GM21515 (cell line): ENCODE data around the gene PDZD2.
"Not testable (repeated sequence)": the region's sequence is repeated elsewhere in the genome, so short reads cannot be mapped to it uniquely, and the experiment has no call there.

Experiments used
- ATAC-seq: cut with Tn5 transposase; IDR thresholded peaks from one replicate; pipeline ENCODE4 v1.9.1; 2021; ENCODE audit not compliant: unreplicated experiment

PDZD2 gene

DNA sequence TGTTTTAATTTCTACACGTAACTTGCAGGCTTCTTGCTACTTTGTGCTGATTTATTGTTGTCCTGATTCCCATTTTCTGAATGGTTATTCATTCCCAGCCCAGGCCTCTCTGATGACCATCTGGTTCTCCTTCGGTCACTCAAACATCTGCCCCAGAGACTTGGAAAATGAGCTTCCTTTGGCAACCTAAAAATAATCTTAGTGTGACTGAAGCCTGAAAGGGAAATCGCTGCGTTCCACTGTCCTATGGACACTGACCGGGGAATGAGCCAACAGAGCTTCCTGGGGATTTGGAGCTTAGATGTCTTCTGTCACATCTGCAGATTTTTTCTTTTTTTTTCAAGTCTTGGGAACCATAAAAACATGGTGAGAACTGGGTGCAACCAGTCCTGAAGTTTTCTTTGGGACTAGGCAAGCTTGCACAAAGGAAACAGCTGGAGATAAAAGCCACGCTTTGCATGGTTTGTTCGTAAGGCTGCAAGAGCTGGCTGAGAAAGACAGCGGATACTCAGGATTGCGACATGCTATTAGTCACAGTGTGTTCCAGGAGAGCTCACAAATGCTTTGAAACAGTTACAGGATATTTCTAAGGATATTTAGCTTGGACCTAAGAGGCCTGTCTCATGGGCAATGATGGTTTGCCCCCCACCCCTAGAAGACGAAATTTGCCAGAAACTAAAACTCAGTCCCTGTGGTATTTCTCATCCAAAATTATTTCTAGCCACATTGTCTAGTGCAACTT, 389.0 kb downstream of the PDZD2 start:
- ATAC-seq = no peak

DNA sequence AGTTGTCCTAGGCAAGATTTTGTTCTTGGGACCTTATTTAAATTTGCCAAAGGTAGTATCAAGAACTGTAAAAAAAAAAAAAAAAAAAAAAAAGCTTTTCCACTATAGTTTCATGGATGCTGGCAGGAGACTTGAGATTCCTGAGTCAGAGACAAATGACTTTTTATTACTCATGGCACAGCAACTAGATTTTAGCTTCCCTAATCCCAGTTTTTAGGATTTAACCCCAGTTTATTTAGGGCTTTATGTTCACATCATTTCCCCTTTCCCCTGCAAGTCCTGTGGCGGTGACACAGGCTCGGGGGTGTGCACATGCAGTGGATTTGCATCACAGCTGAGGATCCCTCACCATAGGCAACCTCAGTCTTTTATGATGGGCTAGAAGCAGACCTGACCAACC, 390.3 kb downstream of the PDZD2 start:
- ATAC-seq = no peak

DNA sequence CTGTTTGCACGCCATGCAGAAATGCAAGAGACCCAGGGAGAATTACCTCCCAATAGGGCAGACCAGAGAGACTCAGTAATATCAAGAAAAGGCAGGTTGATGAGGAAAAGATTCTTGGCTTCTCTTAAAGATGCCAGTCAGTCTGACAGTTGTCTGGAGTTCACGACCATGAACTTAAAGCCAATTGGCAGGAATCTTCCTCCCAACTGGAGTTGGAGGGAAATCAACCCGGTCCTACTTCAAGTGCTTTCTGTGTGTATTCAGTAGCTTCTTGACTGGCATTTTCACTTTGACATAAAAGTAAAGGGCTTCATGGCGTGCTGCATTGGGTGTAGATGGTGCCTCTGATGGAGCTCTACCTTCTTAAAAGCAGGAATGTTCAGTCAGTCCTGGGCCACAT, 390.9 kb downstream of the PDZD2 start:
- ATAC-seq = no peak

DNA sequence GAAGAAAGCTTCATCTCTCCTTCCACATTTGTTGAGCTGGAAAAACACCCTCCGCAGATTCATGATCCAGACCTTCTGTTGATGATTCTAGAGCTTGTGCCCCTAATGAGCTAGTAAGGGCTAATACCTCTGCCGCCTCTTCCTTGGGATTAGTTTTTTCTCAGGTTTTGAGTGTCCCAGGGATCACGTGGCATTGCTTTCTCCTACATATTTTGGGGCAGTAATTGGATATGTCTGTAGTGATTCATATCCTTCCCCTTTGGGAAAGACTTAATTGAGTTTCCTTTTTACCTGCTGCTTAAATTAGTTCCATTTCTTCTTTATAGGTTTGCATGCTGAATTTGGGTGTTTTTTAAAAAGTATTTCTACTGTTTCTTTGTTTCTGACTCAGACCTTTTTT, 391.3 kb downstream of the PDZD2 start:
- ATAC-seq = no peak

DNA sequence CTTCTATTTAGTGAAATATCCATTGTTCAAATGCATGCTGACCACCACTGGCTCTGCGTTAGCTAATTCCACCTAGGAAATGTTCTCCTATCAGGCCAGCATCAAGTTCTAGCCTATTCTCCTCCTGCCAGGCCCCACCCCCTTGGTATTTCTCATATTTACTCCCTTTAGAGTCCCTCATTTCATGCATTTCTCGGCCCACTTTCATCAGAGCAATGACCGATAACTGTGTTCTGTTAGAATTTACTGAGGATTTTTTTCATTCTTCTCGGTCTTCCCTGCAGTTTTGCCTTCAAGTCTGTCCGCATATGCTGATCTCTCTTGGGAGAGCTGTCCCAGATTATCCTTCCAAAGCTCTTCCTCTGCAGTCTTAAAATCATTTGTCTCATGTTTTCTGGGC, 391.8 kb downstream of the PDZD2 start:
- ATAC-seq = no peak

DNA sequence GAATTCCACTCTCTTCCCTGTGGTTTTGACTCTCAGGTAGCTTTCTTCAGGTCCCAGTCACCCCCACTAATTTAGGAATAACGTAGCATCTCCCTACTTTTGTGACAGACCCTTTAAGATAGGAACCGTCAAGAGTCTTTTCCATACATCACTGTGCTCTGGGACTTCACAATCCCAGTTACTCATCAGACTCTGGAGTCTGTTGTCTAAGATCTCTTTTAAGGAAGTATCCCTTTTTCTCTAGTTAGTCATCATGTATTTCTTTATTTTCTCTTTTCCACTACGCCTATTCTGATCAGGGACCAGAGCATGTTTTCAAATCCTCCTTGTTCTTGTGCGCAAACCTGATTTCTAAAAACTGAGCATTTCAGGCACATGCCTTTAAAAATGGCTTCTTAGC, 392.2 kb downstream of the PDZD2 start:
- ATAC-seq = no peak

DNA sequence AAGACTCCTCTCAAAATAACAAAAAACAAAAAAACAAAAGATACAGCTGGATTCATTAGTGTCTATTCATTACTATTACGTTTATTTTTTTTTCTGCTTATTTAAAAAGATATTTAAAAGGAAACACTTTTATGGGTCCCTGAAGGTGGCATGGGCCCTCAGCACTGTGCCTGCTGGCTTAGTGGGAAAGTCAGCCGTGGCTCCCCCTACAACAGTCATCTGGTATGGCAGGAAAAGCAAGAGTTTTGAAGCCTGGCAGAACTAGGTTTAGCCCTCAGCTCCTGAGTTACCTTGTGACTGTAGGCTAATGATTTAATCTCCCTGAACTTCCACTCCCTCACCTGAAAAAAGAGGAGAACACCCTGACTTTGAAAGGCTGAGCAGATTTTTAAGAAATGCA, 399.6 kb downstream of the PDZD2 start:
- no peak for ATAC-seq

DNA sequence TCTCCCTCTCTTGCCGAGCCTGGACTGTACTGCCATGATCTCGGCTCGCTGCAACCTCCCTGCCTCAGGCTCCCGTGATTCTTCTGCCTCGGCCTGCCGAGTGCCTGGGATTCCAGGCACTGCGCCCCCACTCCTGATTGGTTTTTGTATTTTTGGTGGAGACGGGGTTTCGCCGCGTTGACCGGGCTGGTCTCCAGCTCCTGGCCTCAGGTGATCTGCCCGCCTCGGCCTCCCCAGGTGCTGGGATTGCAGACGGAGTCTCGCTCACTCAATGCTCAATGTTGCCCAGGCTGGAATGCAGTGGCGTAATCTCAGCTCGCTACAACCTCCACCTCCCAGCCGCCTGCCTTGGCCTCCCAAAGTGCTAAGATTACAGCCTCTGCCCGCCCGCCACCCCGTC, 400.2 kb downstream of the PDZD2 start:
- ATAC-seq = not testable (repeated sequence)

DNA sequence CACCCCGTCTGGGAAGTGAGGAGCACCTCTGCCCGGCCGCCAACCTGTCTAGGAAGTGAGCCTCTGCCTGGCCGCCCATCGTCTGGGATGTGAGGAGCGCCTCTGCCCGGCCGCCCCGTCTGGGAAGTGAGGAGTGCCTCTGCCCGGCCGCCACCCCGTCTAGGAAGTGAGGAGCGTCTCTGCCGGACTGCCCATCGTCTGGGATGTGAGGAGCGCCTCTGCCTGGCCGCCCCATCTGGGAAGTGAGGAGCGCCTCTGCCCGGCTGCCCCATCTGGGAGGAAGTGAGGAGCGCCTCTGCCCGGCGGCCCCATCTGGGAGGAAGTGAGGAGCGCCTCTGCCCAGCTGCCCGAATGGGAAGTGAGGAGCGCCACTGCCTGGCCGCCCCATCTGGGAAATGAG, 400.7 kb downstream of the PDZD2 start:
- ATAC-seq = not testable (repeated sequence)

DNA sequence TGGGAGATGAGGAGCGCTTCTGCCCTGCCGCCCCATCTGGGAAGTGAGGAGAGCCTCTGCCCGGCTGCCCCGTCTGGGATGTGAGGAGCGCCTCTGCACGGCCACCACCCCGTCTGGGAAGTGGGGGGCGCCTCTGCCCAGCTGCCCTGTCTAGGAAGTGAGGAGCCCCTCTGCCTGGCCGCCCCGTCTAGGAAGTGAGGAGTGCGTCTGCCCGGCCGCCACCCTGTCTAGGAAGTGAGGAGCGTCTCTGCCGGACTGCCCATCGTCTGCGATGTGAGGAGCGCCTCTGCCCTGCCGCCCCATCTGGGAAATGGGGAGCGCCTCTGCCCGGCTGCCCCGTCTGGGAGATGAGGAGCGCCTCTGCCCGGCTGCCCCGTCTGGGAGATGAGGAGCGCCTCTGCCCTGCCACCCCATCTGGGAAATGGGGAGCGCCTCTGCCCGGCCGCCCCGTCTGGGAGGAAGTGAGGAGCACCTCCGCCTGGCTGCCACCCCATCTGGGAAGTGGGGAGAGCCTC, 401.3 kb downstream of the PDZD2 start:
- ATAC-seq = not testable (repeated sequence)

DNA sequence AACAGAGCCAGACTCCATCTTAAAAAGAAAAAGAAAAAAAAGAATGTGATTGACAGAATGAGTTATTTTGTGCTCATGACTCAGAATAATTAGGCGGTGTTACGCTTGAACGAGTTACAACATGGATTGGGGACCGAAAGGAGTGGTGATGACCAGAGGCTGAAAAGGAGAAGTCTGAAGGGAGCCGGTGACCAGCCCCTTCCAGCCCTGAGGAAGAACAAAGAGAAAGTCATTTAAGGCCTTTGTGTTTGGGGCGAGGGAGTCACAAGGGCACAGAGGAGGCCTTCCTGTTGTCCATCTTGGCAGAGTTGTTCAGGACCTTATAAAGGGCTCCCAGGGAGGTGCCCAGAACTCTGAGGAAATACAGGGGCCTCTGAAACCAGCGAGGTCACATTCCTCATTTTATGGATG, 403.6 kb downstream of the PDZD2 start:
- no peak for ATAC-seq

DNA sequence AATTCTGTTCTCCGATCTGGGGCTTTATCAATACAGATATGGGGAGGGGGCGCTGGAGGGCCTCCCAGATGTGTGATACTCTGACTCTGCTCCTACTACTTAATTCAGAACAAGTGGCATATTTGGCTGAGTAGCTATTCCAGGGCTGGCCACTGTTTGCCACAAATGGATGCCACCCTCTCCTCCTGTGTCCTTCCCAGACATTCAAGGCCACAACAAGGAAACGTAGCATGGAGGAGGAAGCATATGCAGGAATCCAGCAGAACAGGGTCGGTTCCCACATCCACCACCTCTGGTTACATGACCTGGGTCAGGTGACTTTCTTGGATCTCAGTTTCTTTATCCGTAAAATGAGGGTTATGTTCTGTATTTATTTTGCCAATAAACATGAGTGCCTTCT, 404.2 kb downstream of the PDZD2 start:
- no peak for ATAC-seq

DNA sequence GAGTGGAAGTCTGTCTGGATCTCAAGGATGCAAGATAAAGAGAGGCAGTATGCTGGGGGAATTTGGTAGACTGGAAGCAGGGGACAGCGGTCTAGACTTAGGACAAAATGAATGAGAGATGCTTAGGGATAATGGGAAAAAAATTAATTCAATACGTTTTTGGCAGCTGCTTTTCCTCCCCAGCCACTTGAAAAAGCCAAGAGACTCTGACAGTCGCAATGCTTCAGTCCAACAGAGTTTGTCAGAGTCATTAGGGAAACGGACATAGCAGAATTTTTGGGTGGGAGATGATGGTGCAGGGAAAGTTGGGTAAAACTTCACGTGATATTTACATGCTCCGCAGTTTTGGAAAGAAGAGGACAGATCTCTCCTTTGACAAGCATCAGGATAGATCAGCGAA, 405.5 kb downstream of the PDZD2 start:
- ATAC-seq = no peak

DNA sequence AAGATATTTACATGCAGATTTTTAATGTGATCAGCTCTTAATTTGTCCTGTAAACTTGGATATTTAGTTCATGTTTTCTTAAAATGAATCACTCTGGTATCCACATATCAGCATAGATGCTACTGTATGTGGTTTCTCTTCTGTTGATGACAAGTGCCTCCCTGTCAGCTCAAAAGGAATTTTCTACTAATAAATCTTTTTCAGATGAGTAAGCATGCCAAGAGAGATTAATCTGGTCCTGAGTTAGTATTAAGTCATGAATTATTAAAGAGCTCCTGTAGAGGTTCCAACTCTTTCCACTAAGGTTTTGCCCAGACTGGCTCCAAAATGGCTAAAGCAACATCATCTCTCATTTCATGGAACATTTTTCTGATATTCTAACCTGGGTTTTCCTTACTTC, 406.0 kb downstream of the PDZD2 start:
- no peak for ATAC-seq

DNA sequence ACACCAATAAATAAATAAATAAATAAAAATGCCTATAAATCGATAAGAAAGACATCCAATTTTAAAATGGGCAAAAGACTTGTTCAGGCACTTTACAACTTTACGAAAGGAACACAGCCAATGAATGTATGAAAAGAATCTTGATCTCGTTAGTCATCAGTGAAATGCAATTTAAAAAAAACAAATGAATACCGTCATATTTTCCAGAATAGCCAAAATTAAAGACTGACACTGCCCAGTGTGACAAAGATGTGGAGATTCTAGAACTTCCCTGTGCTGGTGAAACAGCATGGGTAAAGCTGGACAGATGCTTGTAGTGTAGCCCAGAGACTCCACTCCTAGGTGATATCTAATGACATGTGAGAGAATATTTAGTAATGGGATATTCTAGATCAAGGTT, 408.1 kb downstream of the PDZD2 start:
- ATAC-seq = no peak

DNA sequence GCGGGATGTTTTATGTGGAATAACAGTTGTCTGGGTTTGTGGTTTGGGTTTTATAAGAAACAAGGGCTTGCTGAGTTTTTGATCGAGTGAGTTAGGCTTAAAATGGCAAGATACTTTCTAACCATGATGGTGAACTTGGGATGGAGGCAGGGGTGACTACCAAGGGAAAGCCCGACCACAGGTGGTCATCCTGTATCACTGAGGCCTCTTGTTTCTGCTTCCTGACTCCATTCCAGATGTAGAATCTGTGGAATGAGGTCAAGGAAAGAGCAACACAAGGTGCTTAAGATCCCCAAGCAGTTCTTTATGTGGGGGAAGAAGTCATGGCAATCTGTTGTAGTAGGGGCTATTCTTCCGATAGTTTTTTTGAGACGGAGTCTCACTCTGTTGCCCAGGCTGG, 412.9 kb downstream of the PDZD2 start:
- no peak for ATAC-seq

DNA sequence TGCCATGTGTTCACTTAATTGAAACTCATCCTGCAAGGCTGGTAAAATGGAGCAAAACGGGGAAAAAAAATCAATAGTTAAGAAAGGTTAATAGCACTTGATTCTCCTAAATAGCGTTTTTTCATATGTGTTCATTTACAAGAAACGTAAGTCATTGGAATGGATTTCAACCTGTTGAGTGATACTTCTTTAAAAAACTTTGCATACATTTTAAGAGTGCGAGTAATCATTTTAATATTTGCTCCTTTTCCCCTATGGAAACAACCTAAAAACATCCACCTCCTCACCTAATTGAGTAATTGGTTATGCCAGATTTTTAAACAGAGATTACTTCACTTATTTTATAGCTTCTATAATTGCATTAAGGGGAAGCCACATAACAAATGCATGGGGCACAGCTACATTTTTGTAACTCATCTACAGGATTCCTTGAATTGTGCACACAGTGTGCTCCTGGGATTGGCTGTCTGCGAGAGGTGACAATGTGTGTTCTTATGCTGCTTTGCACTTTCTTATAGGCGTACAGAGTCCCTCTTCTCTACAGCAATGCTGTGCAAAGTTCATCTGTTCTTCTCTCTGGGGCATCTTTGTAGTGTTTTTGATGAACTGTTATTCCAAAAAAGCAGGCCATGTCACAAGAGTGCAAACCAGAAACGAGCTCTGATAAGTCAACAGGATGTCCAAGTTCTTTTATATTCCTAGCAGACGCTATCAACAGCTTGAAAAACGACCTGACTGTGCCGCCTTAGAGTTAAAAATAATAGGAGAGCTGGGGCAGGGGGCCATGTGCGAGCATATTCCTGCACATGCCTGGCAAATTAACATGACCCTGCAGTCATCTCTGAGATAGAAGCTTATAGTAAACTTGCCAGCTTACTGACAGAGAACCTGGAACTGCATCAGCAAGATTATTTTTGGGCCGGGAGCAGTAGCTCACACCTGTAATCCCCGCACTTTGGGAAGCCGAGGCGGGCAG, 417.2 kb downstream of the PDZD2 start:
- ATAC-seq = no peak

DNA sequence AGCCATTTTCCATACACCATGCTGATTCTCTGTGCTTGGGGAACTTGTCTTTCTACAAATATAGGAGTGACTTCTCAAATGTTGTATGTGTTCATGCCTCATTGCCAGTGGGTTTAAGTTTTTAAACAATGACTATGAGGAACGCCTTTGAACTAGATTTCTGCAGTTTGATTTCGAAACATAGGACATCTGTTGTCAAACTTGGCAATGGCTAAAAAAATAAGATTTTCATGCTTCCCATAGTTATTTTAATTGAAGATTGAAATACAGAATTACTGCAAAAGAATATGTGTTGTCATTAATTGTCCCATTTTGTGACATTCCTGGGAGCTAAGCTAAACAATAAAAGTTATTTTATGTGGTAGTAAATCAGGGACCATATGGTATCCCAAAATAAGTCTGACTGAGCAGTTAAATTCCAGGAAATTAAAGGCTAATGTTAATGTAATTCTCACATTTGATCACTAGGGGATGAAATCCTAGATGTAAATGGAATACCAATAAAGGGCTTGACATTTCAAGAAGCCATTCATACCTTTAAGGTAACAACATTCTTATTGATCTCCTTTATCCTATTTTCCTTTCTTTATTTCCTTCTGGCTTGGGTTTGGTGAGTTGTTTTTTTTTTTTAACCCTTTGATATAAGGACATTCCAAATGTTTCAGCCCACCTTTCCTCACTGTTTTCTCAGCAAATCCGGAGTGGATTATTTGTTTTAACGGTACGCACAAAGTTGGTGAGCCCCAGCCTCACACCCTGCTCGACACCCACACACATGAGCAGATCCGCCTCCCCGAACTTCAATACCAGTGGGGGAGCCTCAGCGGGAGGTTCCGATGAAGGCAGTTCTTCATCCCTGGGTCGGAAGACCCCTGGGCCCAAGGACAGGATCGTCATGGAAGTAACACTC, 418.5 kb downstream of the PDZD2 start:
- ATAC-seq = no peak

DNA sequence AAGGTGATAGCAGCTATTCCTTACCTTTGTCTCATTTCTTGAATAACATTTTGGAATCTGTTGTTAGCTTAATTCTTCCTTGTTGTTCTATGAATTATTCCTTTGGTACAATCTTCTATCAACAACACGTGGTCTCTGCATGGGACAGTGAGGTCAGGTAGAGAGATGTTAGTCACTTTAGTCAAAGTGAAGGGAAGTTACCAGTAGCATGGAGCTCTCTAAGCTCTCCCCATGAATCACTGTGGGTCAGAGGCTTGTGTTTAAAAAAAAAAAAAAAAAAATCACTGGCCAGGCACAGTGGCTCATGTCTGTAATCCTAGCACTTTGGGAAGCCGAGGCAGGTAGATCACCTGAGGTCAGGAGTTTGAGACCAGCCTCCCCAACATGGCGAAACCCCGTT, 419.2 kb downstream of the PDZD2 start:
- no peak for ATAC-seq

DNA sequence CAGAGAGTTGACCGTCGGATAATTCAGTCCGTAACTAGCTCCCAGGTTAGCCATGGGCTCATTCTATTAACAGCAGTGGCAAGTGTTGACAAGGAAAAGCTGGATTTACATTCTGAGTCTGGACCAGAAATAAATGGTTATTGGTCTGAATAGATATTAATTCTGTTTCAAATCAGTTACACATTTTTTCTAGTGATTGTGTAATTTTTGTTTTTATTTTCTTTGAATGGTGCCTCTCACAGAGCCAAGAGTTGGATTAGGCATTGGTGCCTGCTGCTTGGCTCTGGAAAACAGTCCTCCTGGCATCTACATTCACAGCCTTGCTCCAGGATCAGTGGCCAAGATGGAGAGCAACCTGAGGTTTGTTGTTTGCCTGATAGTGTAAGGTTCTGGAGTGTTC, 420.1 kb downstream of the PDZD2 start:
- no peak for ATAC-seq
